Loucy (cell line): ENCODE results near the gene DCP1B.

Experiments
- H2AFZ ChIP-seq: fragments of 200-600 bp; sonication (generic); 2 replicates; pipeline ENCODE4 v1.6.0; 2016; ENCODE audit warnings: antibody characterized with exemption, mild to moderate bottlenecking, low read length, moderate library complexity
- H3F3A ChIP-seq: fragments of 200-600 bp; 2 replicates; pipeline ENCODE4 v1.6.0; 2016; ENCODE audit warnings: antibody characterized with exemption, low read depth, mild to moderate bottlenecking
- H3K27me3 ChIP-seq: fragments of 200-600 bp; sonication (generic); 2 replicates; pipeline ENCODE4 v1.6.1; 2014; ENCODE audit warnings: low read length, mild to moderate bottlenecking; ENCODE audit not compliant: insufficient read depth, poor library complexity, severe bottlenecking
- H3K36me3 ChIP-seq: fragments of 200-600 bp; sonication (generic); 2 replicates; pipeline ENCODE4 v1.6.1; 2016; ENCODE audit warnings: low read length; ENCODE audit not compliant: insufficient read depth
- H3K4me1 ChIP-seq: fragments of 200-600 bp; sonication (generic); 2 replicates; pipeline ENCODE4 v1.5.1; 2014; ENCODE audit warnings: low read length, mild to moderate bottlenecking; ENCODE audit not compliant: insufficient read depth, poor library complexity, severe bottlenecking
- H3K4me2 ChIP-seq: fragments of 200-600 bp; sonication (generic); 2 replicates; pipeline ENCODE4 v1.6.0; 2014; ENCODE audit warnings: antibody characterized with exemption, low read length, low read depth, mild to moderate bottlenecking; ENCODE audit not compliant: poor library complexity, severe bottlenecking
- H3K4me3 ChIP-seq: fragments of 200-600 bp; sonication (generic); 2 replicates; pipeline ENCODE4 v1.5.1; 2014; ENCODE audit warnings: low read length, mild to moderate bottlenecking, mixed read lengths; ENCODE audit not compliant: poor library complexity, severe bottlenecking
- H3K79me2 ChIP-seq: fragments of 200-600 bp; sonication (generic); 2 replicates; pipeline ENCODE4 v1.6.1; 2014; ENCODE audit warnings: low read length; ENCODE audit not compliant: insufficient read depth
- H3K9ac ChIP-seq: fragments of 200-600 bp; sonication (generic); 2 replicates; pipeline ENCODE4 v1.6.0; 2014; ENCODE audit warnings: mild to moderate bottlenecking, low read depth, low read length, moderate library complexity; ENCODE audit not compliant: poor library complexity, severe bottlenecking
- H3K9me2 ChIP-seq: fragments of 200-600 bp; sonication (generic); replicated peaks from 2 replicates; pipeline ENCODE4 v1.6.1; 2016; ENCODE audit warnings: low read depth, low read length, mixed read lengths
- H3K9me3 ChIP-seq: fragments of 200-600 bp; sonication (generic); 2 replicates; pipeline ENCODE4 v1.6.1; 2014; ENCODE audit warnings: mild to moderate bottlenecking, antibody characterized with exemption, low read length, low read depth; ENCODE audit not compliant: insufficient read depth
- H4K20me1 ChIP-seq: fragments of 200-600 bp; sonication (generic); 2 replicates; pipeline ENCODE4 v1.6.0; 2014; ENCODE audit warnings: antibody characterized with exemption, low read length, mild to moderate bottlenecking; ENCODE audit not compliant: insufficient read depth, poor library complexity, severe bottlenecking
- CTCF ChIP-seq: fragments of 200-600 bp; sonication (generic); conservative IDR thresholded peaks from 2 replicates; pipeline ENCODE4 v1.5.1; 2014; ENCODE audit warnings: mild to moderate bottlenecking, antibody characterized with exemption, low read length
- EZH2phosphoT487 ChIP-seq: fragments of 200-600 bp; IDR thresholded peaks from 2 replicates; pipeline ENCODE4 v1.6.1; 2018; ENCODE audit warnings: antibody characterized with exemption, mild to moderate bottlenecking, moderate library complexity, borderline replicate concordance

Gene DCP1B

GRCh38 chr12:2011643-2012607, 7.7 kb upstream of the DCP1B start:
- no peaks in the 10 kb centered on the region for H3K79me2 ChIP-seq
- no peaks in the 10 kb centered on the region for H4K20me1 ChIP-seq

GRCh38 chr12:2009623-2010022, 5.4 kb upstream of the DCP1B start:
- Histone ChIP-seq H4K20me1 (no peaks in the 10 kb centered on the region), H3K4me3 (no peak overlapping the region), H3K9me3 (no peaks in the 10 kb centered on the region), H3K79me2 (no peaks in the 10 kb centered on the region), H2AFZ (peak overlapping the region; percentile 70; the same call in 1 of the 2 replicates), H3K4me1 (peaks cover 4% of the 10 kb centered on the region), H3K4me2 (no peak overlapping the region), H3K9ac (no peak overlapping the region), H3K9me2 (no peaks in the 10 kb centered on the region), H3K27me3 (no peaks in the 10 kb centered on the region), H3F3A (no peaks in the 10 kb centered on the region), H3K36me3 (no peaks in the 10 kb centered on the region)
- TF ChIP-seq CTCF, result peak; percentile 60
- TF ChIP-seq EZH2phosphoT487, result no peak

More at GRCh38 chr12:2011643-2012607, 7.7 kb upstream of the DCP1B start:
- H3K9me3 ChIP-seq, result no peaks in the 10 kb centered on the region
- no peaks in the 10 kb centered on the region for H3K4me1 ChIP-seq
- H3K9ac ChIP-seq, result no peak overlapping the region
- H3K4me2 ChIP-seq, result no peak overlapping the region
- H3F3A ChIP-seq, result no peaks in the 10 kb centered on the region
- H3K4me3 ChIP-seq, result no peak overlapping the region
- no peaks in the 10 kb centered on the region for H3K36me3 ChIP-seq
- no peaks in the 10 kb centered on the region for H3K9me2 ChIP-seq
- TF ChIP-seq CTCF (peak; percentile 38; the same call in 1 of the 2 replicates), EZH2phosphoT487 (no peak)
- H3K27me3 ChIP-seq, result no peaks in the 10 kb centered on the region
- no peak overlapping the region for H2AFZ ChIP-seq

- Histone ChIP-seq H3K27me3 (no peaks in the 10 kb centered on the region), H3K79me2 (peaks cover 1% of the 10 kb centered on the region; the same call in 1 of the 2 replicates), H3K4me1 (peaks cover 5% of the 10 kb centered on the region), H3K9ac (no peak overlapping the region), H4K20me1 (no peaks in the 10 kb centered on the region), H2AFZ (no peak overlapping the region), H3K36me3 (no peaks in the 10 kb centered on the region), H3K4me3 (no peak overlapping the region), H3K4me2 (no peak overlapping the region), H3K9me2 (no peaks in the 10 kb centered on the region), H3K9me3 (no peaks in the 10 kb centered on the region), H3F3A (no peaks in the 10 kb centered on the region)
- TF ChIP-seq CTCF (no peak), EZH2phosphoT487 (no peak)
Observed at GRCh38 chr12:2008677-2009076, 4.4 kb upstream of the DCP1B start.
